ENCODE results near the gene FBXO2. TPM values are rescaled to one million over a fixed set of nuclear protein-coding genes. Genes with fewer than 3 reads are reported as not detected.
A peak's percentile ranks its signal among the peaks of the same experiment; 100 is the strongest.
"Not testable (repeated sequence)": the region's sequence is repeated elsewhere in the genome, so short reads cannot be mapped to it uniquely, and the experiment has no call there.

Gene FBXO2
- total RNA-seq, 8 experiments from 2014 or later = 0.42 to 7.6 (median 2.1) TPM

GRCh38 chr1:11647333-11647732 lies 6.9 kb downstream of the FBXO2 start:
- Histone ChIP-seq H3K27ac (no peak overlapping the region), H3K4me1 (replicated peaks in 1 of 2) (peaks cover 2 to 11% of the 10 kb centered on the region in 2 donors), H3K4me3 (no peak overlapping the region)
- in situ Hi-C loops (cut with MboI; ENCODE audit: low pct_unique_long_range_greater_than_20kb in 2 of 9, low sequenced_read_pairs in 9 of 9, unreplicated experiment in 9 of 9) = loop anchor here in 8 of 9 experiments (10.0 to 25.0 kb wide), 6 partner anchors 160 to 613 kb away; partner anchors contain the start of genes MASP2 (in 4 of the 8) and DISP3 (in 1 of the 8)
- ATAC-seq (replicated peaks in 6 of 8) = no peak
- 58 to 88% (median 75%) methylated on average over 2 to 6 of the region's 7 CpGs; no CpG with 5 or more reads in 7 of the 10 experiments for WGBS, 10 experiments

GRCh38 chr1:11646317-11646716 lies 7.9 kb downstream of the FBXO2 start:
- Histone ChIP-seq H3K4me3 (no peak overlapping the region), H3K27ac (no peak overlapping the region), H3K4me1 (replicated peaks in 1 of 2) (peaks cover 2 to 11% of the 10 kb centered on the region in 2 donors)
- no peak for ATAC-seq (replicated peaks in 6 of 8)
- in situ Hi-C loops (cut with MboI; ENCODE audit: low pct_unique_long_range_greater_than_20kb in 2 of 9, low sequenced_read_pairs in 9 of 9, unreplicated experiment in 9 of 9) = loop anchor here in 8 of 9 experiments (10.0 to 25.0 kb wide), 6 partner anchors 159 to 612 kb away; partner anchors contain the start of genes MASP2 (in 4 of the 8) and DISP3 (in 1 of the 8)
- WGBS, 10 experiments = 0 to 84% (median 46%) methylated on average over 1 to 5 of the region's 9 CpGs; no CpG with 5 or more reads in 5 of the 10 experiments

- Histone ChIP-seq H3K4me1 (replicated peaks in 1 of 2) (peaks cover 2 to 10% of the 10 kb centered on the region in 2 donors), H3K4me3 (no peak overlapping the region), H3K27ac (no peak overlapping the region)
- in situ Hi-C loops (cut with MboI; ENCODE audit: low pct_unique_long_range_greater_than_20kb in 2 of 9, low sequenced_read_pairs in 9 of 9, unreplicated experiment in 9 of 9) = loop anchor here in 8 of 9 experiments (10.0 to 25.0 kb wide), 6 partner anchors 158 to 611 kb away; partner anchors contain the start of genes MASP2 (in 4 of the 8) and DISP3 (in 1 of the 8)
- ATAC-seq (replicated peaks in 6 of 8) = peak; percentile 30 to 65 (median 56)
- 0 to 80% (median 8%) methylated on average over 1 to 7 of the region's 8 CpGs; no CpG with 5 or more reads in 3 of the 10 experiments for WGBS, 10 experiments
Measured at GRCh38 chr1:11645670-11646265, 8.5 kb downstream of the FBXO2 start.

GRCh38 chr1:11645270-11645669 lies 9.0 kb downstream of the FBXO2 start:
- H3K4me1 ChIP-seq (replicated peaks in 1 of 2) = peaks cover 0 to 7% of the 10 kb centered on the region in 2 donors
- WGBS, 10 experiments = 24 to 92% (median 84%) methylated on average over 2 to 5 of the region's 5 CpGs; no CpG with 5 or more reads in 4 of the 10 experiments
- ATAC-seq (replicated peaks in 6 of 8) = no peak
- no peak overlapping the region for H3K4me3 ChIP-seq
- no peak overlapping the region for H3K27ac ChIP-seq
- in situ Hi-C loops (cut with MboI; ENCODE audit: low pct_unique_long_range_greater_than_20kb in 2 of 9, low sequenced_read_pairs in 9 of 9, unreplicated experiment in 9 of 9) = loop anchor here in 8 of 9 experiments (10.0 to 25.0 kb wide), 6 partner anchors 158 to 610 kb away; partner anchors contain the start of genes MASP2 (in 4 of the 8) and DISP3 (in 1 of the 8)

- H3K4me1 ChIP-seq (replicated peaks in 1 of 2) = peaks cover 7 to 9% of the 10 kb centered on the region in 2 donors
- H3K4me3 ChIP-seq = no peak overlapping the region
- no peak overlapping the region for H3K27ac ChIP-seq
- in situ Hi-C loops (cut with MboI; ENCODE audit: low pct_unique_long_range_greater_than_20kb in 2 of 9, low sequenced_read_pairs in 9 of 9, unreplicated experiment in 9 of 9) = loop anchor here in 8 of 9 experiments (10.0 to 25.0 kb wide), 6 partner anchors 156 to 609 kb away; partner anchors contain the start of genes MASP2 (in 4 of the 8) and DISP3 (in 1 of the 8)
- WGBS, 10 experiments = 0 to 86% (median 46%) methylated on average over 1 to 5 of the region's 5 CpGs; no CpG with 5 or more reads in 1 of the 10 experiments
- no peak for ATAC-seq (replicated peaks in 6 of 8)
Measured at GRCh38 chr1:11643782-11644181, 10.4 kb downstream of the FBXO2 start.

GRCh38 chr1:11642418-11643017 lies 11.7 kb downstream of the FBXO2 start:
- H3K27ac ChIP-seq, H3K4me3 ChIP-seq: not testable (repeated sequence)
- WGBS, 10 experiments = 24 to 51% (median 39%) methylated on average over 6 to 16 of the region's 18 CpGs; no CpG with 5 or more reads in 2 of the 10 experiments
- in situ Hi-C loops (cut with MboI; ENCODE audit: low pct_unique_long_range_greater_than_20kb in 2 of 9, low sequenced_read_pairs in 9 of 9, unreplicated experiment in 9 of 9) = loop anchor here in 8 of 9 experiments (10.0 to 25.0 kb wide), 6 partner anchors 155 to 608 kb away; partner anchors contain the start of genes MASP2 (in 4 of the 8) and DISP3 (in 1 of the 8)
- ATAC-seq (replicated peaks in 6 of 8) = peak; percentile 60 to 88 (median 70)
- H3K4me1 ChIP-seq (replicated peaks in 1 of 2) = peaks cover 8 to 17% of the 10 kb centered on the region in 2 donors

GRCh38 chr1:11641776-11642305 lies 12.4 kb downstream of the FBXO2 start:
- Histone ChIP-seq H3K27ac (no peak overlapping the region), H3K4me3 (no peak overlapping the region), H3K4me1 (replicated peaks in 1 of 2) (peaks cover 8 to 23% of the 10 kb centered on the region in 2 donors)
- ATAC-seq (replicated peaks in 6 of 8) = peak in 2 of 8 experiments; percentile 5 to 8
- in situ Hi-C loops (cut with MboI; ENCODE audit: low pct_unique_long_range_greater_than_20kb in 2 of 9, low sequenced_read_pairs in 9 of 9, unreplicated experiment in 9 of 9) = loop anchor here in 8 of 9 experiments (10.0 to 25.0 kb wide), 6 partner anchors 155 to 607 kb away; partner anchors contain the start of genes MASP2 (in 4 of the 8) and DISP3 (in 1 of the 8)
- WGBS, 10 experiments = 0 to 65% (median 53%) methylated on average over 1 to 3 of the region's 5 CpGs; no CpG with 5 or more reads in 5 of the 10 experiments

GRCh38 chr1:11640944-11641343 lies 13.3 kb downstream of the FBXO2 start:
- H3K27ac ChIP-seq = no peak overlapping the region
- in situ Hi-C loops (cut with MboI; ENCODE audit: low pct_unique_long_range_greater_than_20kb in 2 of 9, low sequenced_read_pairs in 9 of 9, unreplicated experiment in 9 of 9) = loop anchor here in 8 of 9 experiments (10.0 to 25.0 kb wide), 6 partner anchors 154 to 606 kb away; partner anchors contain the start of genes MASP2 (in 4 of the 8) and DISP3 (in 1 of the 8)
- no peak overlapping the region for H3K4me3 ChIP-seq
- 0 to 79% (median 70%) methylated on average over 2 to 6 of the region's 6 CpGs; no CpG with 5 or more reads in 3 of the 10 experiments for WGBS, 10 experiments
- ATAC-seq (replicated peaks in 6 of 8) = no peak
- H3K4me1 ChIP-seq (replicated peaks in 1 of 2) = peaks cover 8 to 27% of the 10 kb centered on the region in 2 donors

- peaks cover 8 to 27% of the 10 kb centered on the region in 2 donors for H3K4me1 ChIP-seq (replicated peaks in 1 of 2)
- H3K27ac ChIP-seq = no peak overlapping the region
- in situ Hi-C loops (cut with MboI; ENCODE audit: low pct_unique_long_range_greater_than_20kb in 2 of 9, low sequenced_read_pairs in 9 of 9, unreplicated experiment in 9 of 9) = loop anchor here in 8 of 9 experiments (10.0 to 25.0 kb wide), 6 partner anchors 153 to 605 kb away; partner anchors contain the start of genes MASP2 (in 4 of the 8) and DISP3 (in 1 of the 8)
- ATAC-seq (replicated peaks in 6 of 8) = no peak
- H3K4me3 ChIP-seq = no peak overlapping the region
- WGBS, 10 experiments = 0 to 84% (median 42%) methylated on average over 1 to 6 of the region's 7 CpGs; no CpG with 5 or more reads in 2 of the 10 experiments
Measured at GRCh38 chr1:11640101-11640500, 14.1 kb downstream of the FBXO2 start.

- Histone ChIP-seq H3K27ac (no peak overlapping the region), H3K4me1 (replicated peaks in 1 of 2) (peaks cover 13 to 34% of the 10 kb centered on the region in 2 donors), H3K4me3 (no peak overlapping the region)
- ATAC-seq (replicated peaks in 6 of 8) = no peak
- 73 to 100% (median 86%) methylated on average over 1 to 4 of the region's 4 CpGs; no CpG with 5 or more reads in 5 of the 10 experiments for WGBS, 10 experiments
- in situ Hi-C loops (cut with MboI; ENCODE audit: low pct_unique_long_range_greater_than_20kb in 2 of 9, low sequenced_read_pairs in 9 of 9, unreplicated experiment in 9 of 9) = loop anchor here in 8 of 9 experiments (25.0 kb wide), 5 partner anchors 152 to 602 kb away; partner anchors contain the start of genes MASP2 (in 4 of the 8) and DISP3 (in 1 of the 8)
Measured at GRCh38 chr1:11639372-11639771, 14.9 kb downstream of the FBXO2 start.

GRCh38 chr1:11638121-11638520 lies 16.1 kb downstream of the FBXO2 start:
- Histone ChIP-seq H3K4me1 (replicated peaks in 1 of 2) (peaks cover 14 to 36% of the 10 kb centered on the region in 2 donors), H3K4me3 (no peak overlapping the region), H3K27ac (peak overlapping the region in 1 of 2 donors; percentile 27)
- in situ Hi-C loops (cut with MboI; ENCODE audit: low pct_unique_long_range_greater_than_20kb in 2 of 9, low sequenced_read_pairs in 9 of 9, unreplicated experiment in 9 of 9) = loop anchor here in 8 of 9 experiments (25.0 kb wide), 5 partner anchors 151 to 601 kb away; partner anchors contain the start of genes MASP2 (in 4 of the 8) and DISP3 (in 1 of the 8)
- ATAC-seq (replicated peaks in 6 of 8) = no peak
- WGBS, 10 experiments = 5 to 55% (median 50%) methylated on average over 1 to 4 of the region's 5 CpGs; no CpG with 5 or more reads in 3 of the 10 experiments
